ENCODE results near the gene SDF4.

The SDF4 gene

DNA sequence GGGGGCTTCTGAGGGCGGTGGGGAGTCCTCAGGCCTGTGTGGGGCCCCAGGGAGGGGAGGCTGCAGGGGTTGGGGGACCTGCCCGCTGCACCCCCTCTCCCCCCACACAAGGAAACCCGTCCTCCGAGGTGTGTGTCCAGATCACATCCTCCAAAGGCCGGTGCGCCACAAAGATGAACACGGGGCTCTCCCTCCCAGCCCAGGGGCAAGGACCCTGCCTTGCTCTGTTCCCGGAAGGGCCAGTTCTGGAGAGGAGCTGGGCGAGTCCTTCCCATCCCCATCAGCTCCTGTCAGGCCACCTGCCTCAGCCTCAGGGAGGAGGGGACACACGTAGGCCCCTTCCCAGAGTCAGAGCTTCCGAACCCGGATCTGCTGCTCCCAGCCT is 60.6 kb downstream of the SDF4 start:
- TF ChIP-seq CTCF (IDR thresholded peaks at IDR 0.05; ENCODE audit: low read depth, low read length, missing control alignments), result no peak
- H3K4me3 ChIP-seq (replicated peaks; ENCODE audit: low read depth, low read length), result no peak overlapping the region
- DNase-seq (ENCODE audit: extremely low read depth, low read depth), result no peak

- no peak for DNase-seq (ENCODE audit: extremely low read depth, low read depth)
- TF ChIP-seq CTCF (IDR thresholded peaks at IDR 0.05; ENCODE audit: low read depth, low read length, missing control alignments), result no peak
- no peak overlapping the region for H3K4me3 ChIP-seq (replicated peaks; ENCODE audit: low read depth, low read length)
These were observed 61.3 kb downstream of the SDF4 start for GRCh38 chr1:1170215-1171091.

GRCh38 chr1:1169429-1170214 is 62.2 kb downstream of the SDF4 start:
- no peak for DNase-seq (ENCODE audit: extremely low read depth, low read depth)
- no peak for TF ChIP-seq CTCF (IDR thresholded peaks at IDR 0.05; ENCODE audit: low read depth, low read length, missing control alignments)
- H3K4me3 ChIP-seq (replicated peaks; ENCODE audit: low read depth, low read length), result no peak overlapping the region

GRCh38 chr1:1168451-1169411 is 63.1 kb downstream of the SDF4 start:
- no peak overlapping the region for H3K4me3 ChIP-seq (replicated peaks; ENCODE audit: low read depth, low read length)
- no peak for DNase-seq (ENCODE audit: extremely low read depth, low read depth)
- TF ChIP-seq CTCF (IDR thresholded peaks at IDR 0.05; ENCODE audit: low read depth, low read length, missing control alignments), result no peak

GRCh38 chr1:1167841-1168450 is 63.9 kb downstream of the SDF4 start:
- H3K4me3 ChIP-seq (replicated peaks; ENCODE audit: low read depth, low read length), result no peak overlapping the region
- no peak for DNase-seq (ENCODE audit: extremely low read depth, low read depth)
- TF ChIP-seq CTCF (IDR thresholded peaks at IDR 0.05; ENCODE audit: low read depth, low read length, missing control alignments), result no peak

DNA sequence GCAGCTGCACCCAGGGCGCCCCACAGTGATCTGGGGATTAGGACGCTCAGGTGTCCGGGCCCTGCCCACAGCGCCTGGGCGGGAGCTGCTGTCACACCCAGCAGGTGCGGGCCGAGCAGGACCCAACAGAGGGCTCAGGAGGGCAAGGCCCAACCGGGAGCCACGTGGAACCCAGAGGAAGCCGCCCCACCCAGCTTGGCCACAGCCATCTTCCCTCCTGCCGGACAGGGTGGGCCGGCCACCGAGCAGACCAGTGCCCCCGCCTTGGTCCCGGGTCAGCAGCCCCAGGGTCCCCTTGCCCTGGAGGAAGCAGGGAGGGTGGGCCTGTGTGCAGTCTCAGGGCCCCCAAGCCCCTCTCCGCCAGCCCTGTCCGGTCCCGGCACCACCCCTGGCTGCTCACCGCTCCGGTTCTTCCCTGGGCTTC is 64.4 kb downstream of the SDF4 start:
- no peak for TF ChIP-seq CTCF (IDR thresholded peaks at IDR 0.05; ENCODE audit: low read depth, low read length, missing control alignments)
- H3K4me3 ChIP-seq (replicated peaks; ENCODE audit: low read depth, low read length), result no peak overlapping the region
- DNase-seq (ENCODE audit: extremely low read depth, low read depth), result no peak

All from HFF-Myc (cell line).